Prostate gland (tissue), 2 donors: ENCODE measurements around the gene PTPN12. TPM values are rescaled to one million over a fixed set of nuclear protein-coding genes. Genes with fewer than 3 reads are reported as not detected.

Experiments
- DNase-seq: peaks from one replicate; pipeline ENCODE4 v3.0.0-alpha.2; 2019; ENCODE audit warnings: low spot score
- H3K27ac ChIP-seq, 2 donors: fragments of 200-600 bp; sonication (generic); 2 replicates each; pipeline ENCODE4 v1.5.1; 2017 to 2019
- H3K27me3 ChIP-seq: fragments of 200-600 bp; sonication (generic); replicated peaks from 2 replicates; pipeline ENCODE4 v1.5.1; 2019; ENCODE audit not compliant: insufficient read depth
- H3K36me3 ChIP-seq, 2 donors: fragments of 200-600 bp; sonication (generic); 1 replicate in 1 of 2; 2 replicates in 1 of 2; pipeline versions ENCODE4 v1.5.1 to v1.8.1; 2017 to 2019
- H3K4me1 ChIP-seq: fragments of 200-600 bp; sonication (generic); replicated peaks from 2 replicates; pipeline ENCODE4 v1.5.1; 2019
- H3K4me3 ChIP-seq, 2 donors: fragments of 200-600 bp; sonication (generic); 2 replicates each; pipeline ENCODE4 v1.5.1; 2017 to 2019
- H3K9me3 ChIP-seq: fragments of 200-600 bp; sonication (generic); 2 replicates; pipeline ENCODE4 v1.5.1; 2017
- CTCF ChIP-seq, 4 experiments: fragments of 200-600 bp in 2 of 4; fragments of 450-650 bp in 2 of 4; sonication (generic) in 2 of 4; IDR thresholded peaks; 1 replicate in 3 of 4; 2 replicates in 1 of 4; pipeline ENCODE4 v1.5.1; 2016 to 2019; ENCODE audit warnings: antibody characterized with exemption in 4 of 4, mild to moderate bottlenecking in 2 of 4, moderate library complexity in 2 of 4
- POLR2A ChIP-seq: fragments of 450-650 bp; IDR thresholded peaks from one replicate; pipeline ENCODE4 v1.6.1; 2016; ENCODE audit warnings: antibody characterized with exemption, mild to moderate bottlenecking
- POLR2AphosphoS5 ChIP-seq: sonication (generic); formaldehyde crosslinking; IDR thresholded peaks from one replicate; pipeline ENCODE4 v1.6.1; 2017; ENCODE audit warnings: antibody characterized with exemption
- WGBS: methylation state at CpG from one replicate; pipeline ENCODE4 v1.1.5; 2018; 5-methylcytosine and 5-hydroxymethylcytosine counted together
- intact Hi-C: fragments of 100-400 bp; cut with DNase I; formaldehyde crosslinking; loops from one replicate; pipeline ENCODE4 v1.14.2; 2022
- total RNA-seq, 2 donors: library from RNA; depleted of rRNA; stranded (reverse); fragments of >200 nt; gene quantifications; one replicate each; pipeline ENCODE4 v1.1.0, GENCODE V29; 2016

The PTPN12 gene
- total RNA-seq, 2 donors from 2014 or later, result 28.0 to 63.6 TPM

DNA sequence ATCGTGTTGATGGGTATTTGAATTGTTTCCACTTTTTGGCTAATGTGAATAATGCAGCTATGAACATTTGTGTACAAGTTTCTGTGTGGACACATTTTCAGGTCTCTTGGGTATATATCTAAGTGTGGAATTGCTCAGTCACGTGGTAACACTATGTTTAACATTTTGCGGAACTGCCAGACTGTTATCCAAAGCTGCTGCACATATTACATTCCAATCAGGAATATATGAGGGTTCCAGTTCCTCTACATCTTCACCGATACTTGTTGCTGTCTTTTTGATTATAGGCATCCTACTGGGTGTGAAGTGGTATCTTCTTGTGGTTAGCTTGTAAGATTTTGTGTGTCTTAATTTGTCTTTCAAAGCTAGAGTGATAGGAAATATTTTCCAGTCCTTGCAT, 6.8 kb downstream of the PTPN12 start:
- Histone ChIP-seq H3K27me3 (no peaks in the 10 kb centered on the region), H3K9me3 (no peaks in the 10 kb centered on the region), H3K4me1 (no peaks in the 10 kb centered on the region), H3K36me3 (no peaks in the 10 kb centered on the region), H3K27ac (no peak overlapping the region), H3K4me3 (no peak overlapping the region)
- DNase-seq, result no peak
- TF ChIP-seq CTCF (IDR thresholded peaks at IDR 0.05), result no peak
- no peak for TF ChIP-seq POLR2A
- no peak for TF ChIP-seq POLR2AphosphoS5
- intact Hi-C loops, result no loop called here
- WGBS, result 96% methylated on average over 4 of the region's 4 CpGs

DNA sequence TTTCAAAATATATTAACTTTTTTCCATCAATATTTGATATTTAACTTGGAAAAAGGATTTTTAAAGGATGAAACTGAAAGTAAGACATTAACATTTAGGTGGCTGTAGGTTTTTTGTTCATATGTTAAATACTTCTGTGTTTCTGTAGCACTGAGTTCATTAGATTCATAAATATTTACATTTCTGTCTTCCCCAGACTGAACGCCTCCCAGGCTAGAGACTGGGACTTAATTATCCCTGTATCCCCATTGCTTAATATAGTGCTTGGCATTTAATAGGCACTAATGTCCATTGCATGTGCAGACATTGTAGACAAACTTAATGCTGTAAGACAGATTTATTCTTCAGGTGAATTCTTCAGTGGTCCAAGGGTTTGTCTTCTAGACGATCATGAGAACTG, 7.4 kb downstream of the PTPN12 start:
- no peak for DNase-seq
- no peak for TF ChIP-seq CTCF (IDR thresholded peaks at IDR 0.05)
- TF ChIP-seq POLR2A, result no peak
- no peak for TF ChIP-seq POLR2AphosphoS5
- no peaks in the 10 kb centered on the region for H3K9me3 ChIP-seq
- H3K36me3 ChIP-seq, result no peaks in the 10 kb centered on the region
- H3K27ac ChIP-seq, result no peak overlapping the region
- WGBS, result 47% methylated on average over 2 of the region's 2 CpGs
- H3K27me3 ChIP-seq, result no peaks in the 10 kb centered on the region
- H3K4me3 ChIP-seq, result no peak overlapping the region
- intact Hi-C loops, result no loop called here
- no peaks in the 10 kb centered on the region for H3K4me1 ChIP-seq

DNA sequence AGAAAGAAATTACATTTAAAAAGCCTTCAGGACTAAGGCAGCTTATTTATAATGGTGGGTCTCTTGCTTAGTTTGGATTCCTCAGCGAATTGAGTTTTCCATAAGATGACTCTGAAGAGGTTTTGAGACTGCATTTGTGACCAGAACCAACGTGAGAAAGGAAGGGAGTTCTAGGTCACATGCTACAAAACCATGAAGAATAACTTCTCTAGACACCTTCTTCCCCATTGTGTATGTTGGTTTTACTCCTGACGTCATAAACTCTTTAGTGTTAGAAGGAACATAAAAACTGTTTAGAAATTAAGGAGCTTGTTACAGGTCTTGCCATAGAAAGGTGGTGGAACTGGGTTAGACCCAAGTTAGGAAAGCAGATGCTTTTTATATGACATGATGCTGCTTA, 11.1 kb downstream of the PTPN12 start:
- Histone ChIP-seq H3K36me3 (no peaks in the 10 kb centered on the region), H3K4me3 (no peak overlapping the region), H3K9me3 (no peaks in the 10 kb centered on the region), H3K27ac (no peak overlapping the region), H3K27me3 (no peaks in the 10 kb centered on the region), H3K4me1 (no peaks in the 10 kb centered on the region)
- TF ChIP-seq CTCF (IDR thresholded peaks at IDR 0.05), result no peak
- no peak for TF ChIP-seq POLR2AphosphoS5
- TF ChIP-seq POLR2A, result no peak
- intact Hi-C loops, result no loop called here
- 58% methylated on average over 3 of the region's 3 CpGs for WGBS
- no peak for DNase-seq

DNA sequence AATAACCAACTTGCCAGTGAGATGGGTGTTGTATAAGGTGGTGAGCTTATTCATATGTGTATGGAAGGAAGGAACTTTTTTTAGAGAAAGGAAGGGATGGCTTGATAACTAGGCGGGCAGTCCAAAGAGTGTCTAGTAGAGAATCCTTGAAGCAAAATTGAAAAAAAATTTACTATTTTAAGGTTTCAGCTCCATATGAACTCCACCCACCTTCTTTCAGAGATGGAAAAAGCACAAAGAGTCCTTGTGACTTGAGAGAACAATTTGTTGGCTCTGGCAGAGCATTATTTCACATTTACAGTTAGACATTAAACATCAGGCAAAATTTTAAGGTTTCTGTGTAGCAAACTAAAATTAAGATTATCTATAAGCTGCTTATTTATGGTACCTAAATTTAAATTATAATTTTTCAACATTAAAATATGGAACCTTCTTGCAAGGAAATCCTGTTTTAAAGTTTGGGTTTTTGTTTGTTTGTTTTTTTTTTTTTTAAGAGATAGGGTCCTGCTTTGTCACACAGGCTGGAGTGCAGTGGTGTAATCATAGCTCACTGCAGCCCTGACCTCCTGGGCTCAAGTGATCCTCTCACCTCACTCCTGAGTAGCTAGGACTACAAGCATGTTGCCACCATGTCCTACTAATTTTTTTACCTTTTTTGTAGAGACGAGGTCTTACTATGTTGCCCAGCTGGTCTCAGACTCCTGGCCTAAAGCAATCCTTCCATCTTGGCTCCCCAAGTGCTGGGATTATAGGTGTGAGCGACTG, 12.2 kb downstream of the PTPN12 start:
- no peak overlapping the region for H3K4me3 ChIP-seq
- TF ChIP-seq POLR2A (no peak), CTCF (IDR thresholded peaks at IDR 0.05) (no peak), POLR2AphosphoS5 (no peak)
- DNase-seq, result no peak
- no peaks in the 10 kb centered on the region for H3K9me3 ChIP-seq
- intact Hi-C loops, result no loop called here
- 76% methylated on average over 3 of the region's 3 CpGs for WGBS
- no peaks in the 10 kb centered on the region for H3K27me3 ChIP-seq
- H3K27ac ChIP-seq, result no peak overlapping the region
- H3K36me3 ChIP-seq, result no peaks in the 10 kb centered on the region
- H3K4me1 ChIP-seq, result no peaks in the 10 kb centered on the region

- Histone ChIP-seq H3K27ac (no peak overlapping the region), H3K27me3 (no peaks in the 10 kb centered on the region), H3K9me3 (no peaks in the 10 kb centered on the region), H3K4me3 (no peak overlapping the region), H3K36me3 (no peaks in the 10 kb centered on the region), H3K4me1 (no peaks in the 10 kb centered on the region)
- 77% methylated on average over 3 of the region's 3 CpGs for WGBS
- no peak for DNase-seq
- TF ChIP-seq CTCF (IDR thresholded peaks at IDR 0.05) (no peak), POLR2A (no peak), POLR2AphosphoS5 (no peak)
- intact Hi-C loops, result no loop called here
Observed at GRCh38 chr7:77550586-77550985, 13.5 kb downstream of the PTPN12 start.
